ENCODE results near the gene GLT1D1.

GRCh38 chr12:128977441-128977840 lies 124.2 kb downstream of the GLT1D1 start:
- TF ChIP-seq EZH2 (IDR thresholded peaks at IDR 0.05), result no peak
- no peak for TF ChIP-seq POLR2AphosphoS5 (IDR thresholded peaks at IDR 0.05; ENCODE audit: borderline replicate concordance, low read depth, low read length)

Measured in SK-N-MC (cell line).